GM18858 (cell line): ENCODE results near the gene RAB3C.
"Not testable (repeated sequence)": the region's sequence is repeated elsewhere in the genome, so short reads cannot be mapped to it uniquely, and the experiment has no call there.

Source experiments
- ATAC-seq: cut with Tn5 transposase; IDR thresholded peaks from one replicate; pipeline ENCODE4 v1.9.1; 2021; ENCODE audit not compliant: unreplicated experiment

The RAB3C gene, protein sequence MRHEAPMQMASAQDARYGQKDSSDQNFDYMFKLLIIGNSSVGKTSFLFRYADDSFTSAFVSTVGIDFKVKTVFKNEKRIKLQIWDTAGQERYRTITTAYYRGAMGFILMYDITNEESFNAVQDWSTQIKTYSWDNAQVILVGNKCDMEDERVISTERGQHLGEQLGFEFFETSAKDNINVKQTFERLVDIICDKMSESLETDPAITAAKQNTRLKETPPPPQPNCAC

DNA sequence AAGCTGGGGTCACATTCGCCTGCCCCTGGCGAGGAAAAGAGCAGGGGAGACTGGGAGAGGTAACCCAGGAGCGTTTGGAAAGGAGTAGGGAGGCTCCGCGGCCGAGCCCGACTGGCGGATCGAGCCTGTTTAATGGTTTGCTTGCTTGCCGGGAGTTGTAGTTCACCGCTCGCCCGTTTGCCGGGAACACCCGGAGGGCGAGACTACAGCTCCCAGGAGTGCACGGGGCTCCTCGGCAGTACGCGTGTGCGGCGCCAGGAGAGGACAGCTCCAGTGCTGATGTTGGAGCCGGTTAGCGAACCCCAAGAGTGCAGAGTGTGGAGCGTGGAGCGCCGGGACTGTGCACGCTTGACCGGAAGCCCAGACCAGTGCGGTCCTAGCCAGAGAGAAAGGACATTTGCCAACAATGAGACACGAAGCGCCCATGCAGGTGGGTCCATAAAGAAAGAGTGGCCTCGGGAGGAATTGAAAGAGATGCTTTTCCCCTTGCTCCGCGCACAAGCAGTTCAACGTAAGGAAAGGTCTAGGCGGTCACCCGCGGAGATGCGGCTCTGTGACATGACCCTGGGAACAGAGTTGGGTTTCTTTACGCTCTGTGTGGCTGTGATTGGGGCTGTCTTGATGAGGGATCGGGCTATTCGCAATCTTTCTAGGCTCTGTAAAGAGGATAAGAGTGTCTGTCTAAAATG, at the start of gene RAB3C:
TSS of gene RAB3C (plus strand) at position 273 of the 689 bp plus-strand sequence. CDS start at position 407, 134 bp downstream.
- peak; percentile 100 for ATAC-seq

DNA sequence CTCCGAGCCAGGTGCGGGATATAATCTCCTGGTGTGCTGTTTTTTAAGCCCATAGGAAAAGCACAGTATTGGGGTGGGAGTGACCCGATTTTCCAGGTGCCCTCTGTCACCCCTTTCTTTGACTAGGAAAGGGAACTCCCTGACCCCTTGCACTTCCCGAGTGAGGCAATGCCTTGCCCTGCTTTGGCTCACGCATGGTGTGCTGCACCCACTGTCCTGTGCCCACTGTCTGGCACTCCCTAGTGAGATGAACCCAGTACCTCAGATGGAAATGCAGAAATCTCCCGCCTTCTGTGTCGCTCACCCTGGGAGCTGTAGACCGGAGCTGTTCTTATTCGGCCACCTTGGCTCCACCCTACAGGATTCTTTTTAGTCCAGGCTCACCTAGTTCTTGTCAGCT, 40.9 kb upstream of the RAB3C start:
- ATAC-seq: not testable (repeated sequence)

DNA sequence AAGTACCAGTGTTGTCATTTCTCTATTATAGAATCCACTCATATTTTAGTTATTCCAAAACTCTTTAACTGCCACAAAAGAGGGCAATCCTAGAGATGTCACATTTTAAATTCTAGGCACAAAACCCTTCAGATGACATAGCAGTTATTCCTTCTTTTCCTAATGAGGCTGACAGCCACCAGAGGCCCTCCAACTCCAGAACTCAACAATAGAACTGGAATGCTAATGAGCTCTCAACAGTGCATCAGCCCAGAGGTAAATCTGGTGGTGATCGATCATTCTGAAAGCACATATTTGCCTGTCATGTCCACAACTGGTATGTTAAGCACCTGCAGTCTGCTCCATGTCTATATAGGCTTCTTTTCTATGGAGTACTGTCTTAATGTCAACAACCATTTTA, 40.2 kb upstream of the RAB3C start:
- ATAC-seq: no peak

DNA sequence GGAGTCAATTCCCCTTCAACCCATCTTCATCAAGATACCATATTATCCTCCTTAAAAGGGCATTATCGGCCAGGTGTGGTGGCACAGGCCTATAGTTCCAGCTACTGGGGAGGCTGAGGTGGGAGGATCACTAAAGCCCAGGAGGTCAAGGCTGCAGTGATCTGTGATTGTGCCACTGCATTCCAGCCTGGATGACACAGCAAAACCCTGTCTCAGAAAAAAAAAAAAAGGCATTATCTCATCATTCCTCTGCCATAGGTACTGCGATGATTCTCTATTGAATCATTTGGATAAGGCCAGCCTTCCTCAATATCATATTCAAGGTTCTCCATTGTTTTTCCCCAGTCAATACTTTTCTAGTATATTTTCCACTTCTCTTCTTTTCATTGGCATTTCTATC, 39.2 kb upstream of the RAB3C start:
- ATAC-seq: no peak

DNA sequence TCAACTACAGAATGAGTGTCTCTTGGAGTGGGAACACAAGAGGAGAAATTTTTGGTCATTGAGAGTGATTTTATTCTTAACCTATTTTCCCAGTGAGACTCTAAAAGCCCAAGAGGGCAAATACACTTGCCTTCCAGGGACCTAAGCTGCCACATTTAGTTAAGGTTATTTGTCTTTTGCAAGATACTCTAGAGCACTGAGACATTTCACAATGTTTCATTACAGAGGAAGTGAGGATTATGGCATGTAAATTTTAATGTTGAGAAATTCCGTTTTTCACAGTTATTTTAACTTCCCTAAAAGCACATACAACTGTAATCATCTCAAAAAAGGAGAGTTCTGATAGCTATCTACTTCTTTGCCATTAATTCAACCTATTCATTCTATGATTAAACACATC, 38.7 kb upstream of the RAB3C start:
- no peak for ATAC-seq

DNA sequence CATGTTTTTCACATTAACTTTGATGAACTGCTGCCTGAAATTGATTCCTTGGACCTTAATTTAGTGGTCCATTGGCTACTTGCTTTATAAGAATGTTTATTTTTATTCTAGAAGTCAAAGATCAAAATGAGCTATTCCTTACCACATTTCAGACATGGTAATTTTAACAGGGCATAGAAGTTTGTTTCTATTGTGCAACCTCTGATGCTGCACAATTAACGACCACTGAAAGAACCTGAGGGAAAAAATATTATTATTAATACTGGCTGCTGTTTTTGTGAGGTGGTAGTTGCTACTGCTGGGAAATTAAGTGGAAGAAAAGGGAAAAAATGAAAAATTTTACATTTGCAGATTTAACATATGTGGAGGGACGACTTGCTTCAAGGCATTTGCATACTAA, 37.9 kb upstream of the RAB3C start:
- no peak for ATAC-seq

DNA sequence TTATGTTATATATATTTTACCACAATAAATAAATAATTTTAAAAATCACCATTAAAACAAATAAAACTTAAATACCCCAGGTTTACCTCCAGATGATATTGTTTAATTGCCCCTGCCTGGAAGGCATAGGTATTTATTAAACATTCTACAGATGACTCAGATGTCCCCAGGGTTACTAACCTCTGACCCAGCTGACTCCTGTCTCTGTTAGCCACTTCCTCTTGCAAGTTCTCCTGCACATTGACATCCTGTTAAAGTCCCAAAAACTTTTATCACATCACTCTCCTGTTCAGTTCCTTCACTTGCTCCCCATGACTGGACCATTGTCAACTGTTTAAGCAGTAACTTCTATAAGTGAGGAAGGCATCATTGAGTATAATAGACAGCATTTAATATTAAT, 37.0 kb upstream of the RAB3C start:
- ATAC-seq: peak; percentile 96

DNA sequence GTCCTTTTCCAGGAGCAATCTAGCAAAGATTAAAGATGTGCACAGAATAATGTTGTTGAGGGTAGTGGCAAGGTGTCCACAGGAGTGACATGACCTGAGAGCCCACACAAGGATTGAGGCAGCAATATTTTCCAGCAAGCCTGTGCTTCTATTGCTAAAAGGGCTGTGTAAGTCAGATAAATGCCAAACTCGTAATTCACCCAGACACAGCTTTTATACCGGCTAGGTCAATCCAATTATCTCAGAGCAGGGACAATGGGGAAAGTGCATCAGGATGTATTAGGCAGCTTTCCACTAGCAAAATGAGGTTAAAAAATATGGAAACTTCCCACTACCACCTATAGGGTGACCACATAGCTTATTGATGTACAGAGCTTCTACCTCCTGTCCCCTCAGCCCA, 34.8 kb upstream of the RAB3C start:
- ATAC-seq: no peak

DNA sequence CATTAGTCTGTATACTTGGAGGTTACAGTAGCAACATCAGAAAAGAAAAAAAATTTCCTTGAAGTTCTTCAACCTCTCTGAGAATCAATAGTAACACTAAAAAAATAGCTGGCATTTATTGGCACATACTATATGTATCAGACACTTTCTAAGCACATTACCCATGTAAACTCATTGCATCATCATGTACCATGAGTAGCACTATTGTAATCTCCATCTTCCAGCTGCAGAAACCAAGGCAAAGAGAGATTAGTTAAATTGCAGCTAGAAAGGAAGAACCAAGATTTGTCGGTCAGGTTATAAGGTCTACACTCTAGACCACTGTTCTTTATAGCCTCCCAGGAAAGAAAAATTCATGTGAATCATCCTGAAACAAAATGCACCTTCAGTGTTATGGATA, 31.4 kb upstream of the RAB3C start:
- no peak for ATAC-seq

DNA sequence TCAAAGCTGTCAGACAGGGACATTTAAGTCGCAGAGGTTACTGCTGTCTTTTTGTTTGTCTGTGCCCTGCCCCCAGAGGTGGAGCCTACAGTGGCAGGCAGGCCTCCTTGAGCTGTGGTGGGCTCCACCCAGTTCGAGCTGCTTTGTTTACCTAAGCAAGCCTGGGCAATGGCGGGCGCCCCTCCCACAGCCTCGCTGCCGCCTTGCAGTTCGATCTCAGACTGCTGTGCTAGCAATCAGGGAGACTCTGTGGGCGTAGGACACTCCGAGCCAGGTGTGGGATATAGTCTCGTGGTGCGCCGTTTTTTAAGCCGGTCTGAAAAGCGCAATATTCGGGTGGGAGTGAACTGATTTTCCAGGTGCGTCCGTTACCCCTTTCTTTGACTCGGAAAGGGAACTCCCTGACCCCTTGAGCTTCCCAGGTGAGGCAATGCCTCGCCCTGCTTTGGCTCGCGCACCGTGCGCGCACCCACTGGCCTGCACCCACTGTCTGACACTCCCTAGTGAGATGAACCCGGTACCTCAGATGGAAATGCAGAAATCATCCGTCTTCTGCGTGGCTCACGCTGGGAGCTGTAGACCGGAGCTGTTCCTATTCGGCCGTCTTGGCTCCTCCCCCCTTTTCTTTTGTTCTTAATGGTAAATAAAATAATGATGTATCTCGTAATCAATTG, 25.1 kb upstream of the RAB3C start:
- not testable (repeated sequence) for ATAC-seq

DNA sequence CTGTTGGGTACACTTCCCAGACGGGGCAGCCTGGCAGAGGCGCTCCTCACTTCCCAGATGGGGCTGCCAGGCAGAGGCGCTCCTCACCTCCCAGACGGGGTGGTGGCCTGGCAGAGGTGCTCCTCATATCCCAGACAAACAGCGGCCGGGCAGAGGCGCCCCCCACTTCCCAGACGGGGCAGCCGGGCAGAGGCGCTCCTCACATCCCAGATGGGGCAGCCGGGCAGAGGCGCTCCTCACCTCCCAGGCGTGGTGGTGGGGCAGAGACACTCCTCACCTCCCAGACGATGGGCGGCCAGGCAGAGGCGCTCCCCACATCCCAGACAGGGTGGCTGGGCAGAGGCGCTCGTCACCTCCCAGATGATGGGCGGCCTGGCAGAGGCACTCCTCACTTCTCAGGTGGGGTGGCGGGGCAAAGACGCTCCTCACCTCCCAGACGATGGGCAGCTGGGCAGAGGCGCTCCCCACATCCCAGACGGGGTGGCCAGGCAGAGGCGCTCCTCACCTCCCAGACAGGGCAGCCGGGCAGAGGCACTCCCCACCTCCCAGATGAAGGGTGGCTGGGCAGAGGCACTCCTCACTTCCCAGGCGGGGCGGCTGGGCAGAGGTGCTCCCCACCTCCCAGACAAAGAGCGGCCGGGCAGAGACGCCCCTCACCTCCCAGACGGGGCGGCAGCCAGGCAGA, 19.7 kb upstream of the RAB3C start:
- not testable (repeated sequence) for ATAC-seq

DNA sequence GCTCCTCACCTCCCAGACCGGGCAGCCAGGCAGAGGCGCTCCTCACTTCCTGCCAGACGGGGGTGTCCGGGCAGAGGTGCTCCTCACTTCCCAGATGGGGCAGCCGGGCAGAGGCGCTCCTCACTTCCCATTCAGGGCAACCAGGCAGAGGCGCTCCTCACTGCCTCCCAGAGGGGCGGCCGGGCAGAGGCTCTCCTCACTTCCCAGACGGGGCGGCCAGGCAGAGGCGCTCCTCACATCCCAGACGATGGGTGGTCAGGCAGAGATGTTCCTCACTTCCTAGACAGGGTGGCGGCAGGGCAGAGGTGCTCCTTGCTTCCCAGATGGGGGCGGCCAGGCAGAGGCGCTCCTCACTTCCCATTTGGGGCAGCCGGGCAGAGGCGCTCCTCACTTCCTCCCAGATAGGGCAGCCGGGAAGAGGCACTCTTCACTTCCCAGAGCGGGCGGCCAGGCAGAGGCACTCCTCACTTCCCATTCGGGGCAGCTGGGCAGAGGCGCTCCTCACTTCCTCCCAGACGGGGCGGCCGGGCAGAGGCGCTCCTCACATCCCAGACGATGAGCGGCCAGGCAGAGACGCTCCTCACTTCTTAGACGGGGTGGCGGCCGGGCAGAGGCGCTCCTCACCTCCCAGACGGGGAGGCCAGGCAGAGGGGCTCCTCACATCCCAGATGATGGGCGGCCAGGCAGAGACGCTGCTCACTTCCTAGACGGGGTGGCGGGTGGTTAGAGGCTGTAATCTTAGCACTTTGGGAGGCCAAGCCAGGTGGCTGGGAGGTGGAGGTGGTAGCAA, 18.6 kb upstream of the RAB3C start:
- not testable (repeated sequence) for ATAC-seq

DNA sequence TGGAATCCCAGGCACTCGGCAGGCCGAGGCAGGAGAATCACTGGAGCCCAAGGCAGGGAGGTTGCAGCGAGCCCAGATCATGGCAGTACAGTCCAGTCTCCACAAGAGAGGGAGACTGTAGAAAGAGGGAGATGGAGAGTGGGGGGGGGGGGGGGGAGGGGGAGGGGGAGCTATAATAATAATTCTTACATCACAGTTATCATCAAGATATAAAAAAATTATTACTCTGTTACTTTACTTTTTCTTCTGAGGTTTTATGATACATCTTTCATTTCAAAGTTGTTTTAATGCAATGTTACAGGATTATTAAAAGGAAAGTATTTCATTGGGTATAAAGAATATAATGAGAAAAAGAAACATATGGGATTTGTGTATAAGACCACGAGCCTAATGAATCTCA, 17.8 kb upstream of the RAB3C start:
- ATAC-seq: no peak

DNA sequence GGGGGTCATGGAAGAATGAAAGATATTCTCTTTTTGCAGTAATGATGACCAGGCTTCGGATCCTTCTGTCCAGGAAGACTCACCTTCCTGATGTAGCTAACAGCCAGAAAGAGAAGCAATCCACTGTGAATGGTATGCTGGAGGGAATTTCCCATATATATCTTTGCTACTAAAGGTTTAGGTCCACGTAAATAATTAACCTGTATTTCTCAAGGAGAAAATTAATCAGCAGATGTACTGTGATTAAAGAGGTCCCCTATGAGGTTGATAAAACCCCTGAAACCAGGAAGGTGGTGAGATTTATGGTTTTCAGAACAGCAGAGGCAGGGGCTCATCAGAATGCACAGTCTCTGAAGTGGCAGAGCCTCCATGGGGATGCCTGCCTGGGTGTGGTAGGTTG, 11.4 kb upstream of the RAB3C start:
- ATAC-seq: no peak

DNA sequence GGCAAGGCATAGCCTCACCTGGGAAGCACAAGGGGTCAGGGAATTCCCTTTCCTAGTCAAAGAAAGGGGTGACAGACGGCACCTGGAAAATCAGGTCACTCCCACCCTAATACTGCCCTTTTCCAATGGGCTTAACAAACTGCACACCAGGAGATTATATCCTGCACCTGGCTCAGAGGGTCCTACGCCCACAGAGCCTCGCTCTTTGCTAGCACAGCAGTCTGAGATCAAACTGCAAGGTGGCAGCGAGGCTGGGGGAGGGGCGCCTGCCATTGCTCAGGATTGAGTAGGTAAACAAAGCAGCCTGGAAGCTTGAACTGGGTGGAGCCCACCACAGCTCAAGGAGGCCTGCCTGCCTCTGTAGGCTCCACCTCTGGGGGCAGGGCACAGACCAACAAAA, 9.9 kb upstream of the RAB3C start:
- ATAC-seq: not testable (repeated sequence)

DNA sequence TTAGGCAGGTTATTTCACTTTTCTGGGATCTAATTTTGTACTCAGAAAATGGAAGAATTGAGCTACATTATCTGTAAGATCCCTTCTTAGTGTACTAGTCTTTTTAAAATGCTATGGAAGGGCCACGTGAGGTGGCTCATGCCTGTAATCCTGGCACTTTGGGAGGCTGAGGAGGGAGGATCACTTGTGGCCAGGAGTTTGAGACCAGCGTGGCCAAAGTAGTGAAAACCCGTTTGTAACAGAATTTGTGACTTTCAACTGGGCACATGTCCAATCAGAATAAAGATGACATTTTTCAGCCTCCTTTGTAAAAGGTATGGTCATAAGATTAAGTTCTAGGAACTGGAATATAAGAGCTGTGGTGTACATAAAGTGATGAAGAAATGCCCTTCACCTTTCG, 3.1 kb upstream of the RAB3C start:
- ATAC-seq: no peak

DNA sequence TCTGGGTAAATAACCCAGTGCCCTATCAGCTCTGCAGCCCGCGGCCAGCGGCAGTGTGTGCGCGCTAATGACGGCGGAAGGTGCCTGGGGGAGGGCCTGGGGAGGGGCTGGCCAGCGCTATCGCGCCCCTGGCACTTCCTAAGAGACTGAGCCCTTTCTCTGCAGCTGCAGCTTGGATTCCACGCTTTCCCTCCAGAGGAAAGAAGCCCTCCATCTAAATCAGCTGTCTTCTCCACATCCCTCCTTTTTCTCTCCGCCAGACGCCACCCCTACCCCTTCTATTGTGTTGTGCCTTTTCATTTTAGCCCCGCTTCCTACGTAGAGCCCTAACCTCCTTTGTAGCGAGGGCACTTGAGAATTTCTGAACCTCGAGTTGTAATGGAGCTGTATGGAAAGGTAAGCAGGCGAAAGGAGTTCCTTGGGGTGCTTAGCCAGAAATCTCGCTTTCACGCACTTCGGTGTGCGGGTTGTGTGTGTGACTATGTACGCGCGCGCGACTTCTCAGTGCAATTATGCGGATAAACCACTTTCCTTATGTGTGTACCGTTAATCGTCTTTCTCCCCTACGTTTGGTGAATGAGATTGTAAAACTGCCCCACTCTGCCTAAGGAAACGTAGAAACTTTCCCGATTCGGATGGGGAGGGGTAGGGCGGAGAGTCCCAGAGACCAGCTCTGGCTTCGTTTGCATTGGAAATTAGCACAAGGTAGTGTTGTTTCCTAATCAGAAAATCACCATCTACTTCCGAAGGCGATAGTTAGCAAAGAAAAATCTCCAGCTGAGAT, 664 bp upstream of the RAB3C start:
- ATAC-seq: no peak

DNA sequence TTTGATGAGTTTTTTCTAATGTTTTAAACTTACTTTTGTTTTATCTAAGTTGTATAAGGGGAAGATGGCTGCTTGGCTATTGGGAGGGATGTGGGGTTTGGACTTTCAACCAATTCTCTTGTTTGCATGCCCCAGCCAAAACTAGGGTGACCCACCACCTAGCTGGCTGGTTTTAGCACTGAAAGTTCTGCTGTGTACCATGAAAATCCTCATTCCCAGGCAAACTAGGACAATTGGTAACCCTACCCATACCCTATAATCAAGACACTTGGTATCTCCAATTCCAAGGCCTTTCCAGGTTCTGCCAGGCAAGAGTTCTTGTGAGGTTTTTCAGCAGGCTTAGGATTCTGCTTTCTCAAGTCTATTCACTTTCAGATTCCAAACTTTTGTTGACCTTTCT, 13.1 kb downstream of the RAB3C start:
- no peak for ATAC-seq

DNA sequence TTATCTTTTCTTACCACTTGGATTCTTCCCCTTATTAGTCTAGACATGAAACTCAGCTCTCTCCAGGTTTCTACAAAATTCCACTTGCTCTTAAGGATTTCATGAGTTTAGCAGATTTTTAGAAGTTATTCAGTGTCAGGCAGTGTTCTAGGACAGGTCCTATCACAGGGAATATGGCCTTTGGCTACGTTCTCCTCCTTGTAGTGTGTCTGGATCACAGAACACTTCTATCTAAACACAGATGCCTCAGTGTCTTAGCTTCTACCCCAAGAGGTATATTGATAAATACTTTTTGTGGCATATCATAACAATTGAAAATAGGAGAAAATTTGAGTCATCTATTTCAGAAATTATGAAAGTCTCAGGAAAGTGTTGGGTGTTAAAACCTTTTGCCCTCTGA, 15.6 kb downstream of the RAB3C start:
- no peak for ATAC-seq

DNA sequence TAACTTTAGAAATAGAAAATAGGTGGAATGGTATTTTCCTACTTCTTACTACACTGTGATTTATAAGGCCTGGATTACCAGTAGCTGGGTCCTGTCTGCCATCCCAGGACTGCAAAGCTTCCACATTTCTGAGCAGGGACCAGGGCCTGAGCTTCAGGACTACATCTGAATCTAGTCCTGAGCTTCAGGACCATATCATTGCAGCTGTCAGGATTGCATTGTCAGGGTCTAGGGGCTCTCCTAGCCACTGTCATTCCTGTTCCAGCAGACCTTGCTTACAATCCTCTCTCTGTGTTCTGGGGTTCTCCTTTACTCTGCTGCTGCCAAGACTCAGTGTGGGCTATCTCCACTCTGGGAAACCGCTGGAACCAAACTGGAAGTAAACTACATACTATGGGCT, 16.3 kb downstream of the RAB3C start:
- no peak for ATAC-seq
